ENCODE measurements around the gene HOXA9.
A peak's percentile ranks its signal among the peaks of the same experiment; 100 is the strongest.

HOXA9 gene

GRCh38 chr7:27130540-27131389, 34.6 kb downstream of the HOXA9 start, which contains the start of gene HOXA4:
Gene HOXA4, minus strand, starts transcription at chr7:27130757. Its CDS starts 24 bp downstream, at chr7:27130733.
- peak; percentile 91 for FAIRE-seq
- DNase-seq (ENCODE audit: insufficient read length, low spot score) = no peak

DNA sequence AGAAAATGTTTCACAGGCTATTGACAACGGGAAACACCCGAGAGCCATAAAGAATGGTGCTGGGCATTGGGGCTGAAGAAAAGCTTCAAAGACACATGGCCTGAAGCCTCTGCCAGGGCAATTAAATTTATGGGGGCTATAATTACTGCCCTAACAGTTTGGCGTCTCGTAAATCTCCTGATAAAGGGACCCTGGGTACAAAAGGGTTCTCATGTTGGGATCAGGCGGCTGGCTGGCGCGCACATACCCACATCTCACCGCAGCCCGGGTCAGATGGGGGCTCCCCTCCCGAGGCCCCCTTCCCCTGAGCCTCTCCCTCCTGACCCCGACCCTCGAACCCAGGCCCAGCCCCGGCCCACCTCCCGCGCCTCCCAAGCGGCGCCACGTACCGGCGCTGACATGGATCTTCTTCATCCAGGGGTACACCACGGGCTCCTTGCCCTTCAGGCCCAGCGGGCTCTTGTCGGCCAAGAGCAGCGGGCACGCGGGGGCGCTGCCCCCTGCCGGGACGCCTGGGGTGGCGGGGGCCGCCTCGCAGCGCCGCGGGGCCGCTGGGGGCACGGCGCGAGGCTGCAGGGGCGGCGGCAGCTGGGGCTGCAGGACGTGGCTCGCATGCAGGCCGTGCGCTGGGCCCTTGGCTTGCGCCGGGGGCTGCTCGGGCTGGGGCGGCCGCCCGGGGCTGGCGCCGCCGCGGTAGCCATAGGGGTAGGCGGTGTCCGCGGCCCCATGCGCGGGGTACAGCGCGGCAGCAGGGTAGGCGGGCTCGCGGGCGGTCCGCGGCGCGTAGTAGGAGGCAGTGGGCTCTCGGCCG, 35.4 kb downstream of the HOXA9 start:
- no peak for FAIRE-seq
- no peak for DNase-seq (ENCODE audit: insufficient read length, low spot score)

GRCh38 chr7:27128776-27129728, 36.3 kb downstream of the HOXA9 start:
- FAIRE-seq (peak; percentile 80), DNase-seq (ENCODE audit: insufficient read length, low spot score) (no peak)

DNA sequence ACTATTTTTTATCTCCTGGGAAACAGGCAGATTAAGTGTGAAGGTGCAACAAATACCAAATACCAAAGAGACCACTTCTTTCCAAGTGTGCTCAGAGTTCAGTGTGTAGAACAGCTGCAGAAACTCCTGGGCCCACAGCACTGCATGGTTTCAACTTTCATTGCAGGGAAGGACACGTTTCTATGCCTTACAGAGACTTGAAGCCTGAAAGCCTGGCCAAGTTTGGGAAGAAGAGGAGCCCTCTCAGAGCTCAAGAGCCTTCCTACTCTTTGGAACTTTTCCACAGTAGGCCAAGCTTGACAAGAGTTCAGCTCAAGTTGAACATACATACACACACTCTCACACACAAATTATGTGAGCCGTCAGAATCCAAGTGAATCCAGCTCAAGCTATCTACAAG, 37.3 kb downstream of the HOXA9 start:
- FAIRE-seq (no peak), DNase-seq (ENCODE audit: insufficient read length, low spot score) (no peak)

GRCh38 chr7:27126596-27127327, 38.6 kb downstream of the HOXA9 start:
- no peak for FAIRE-seq

DNA sequence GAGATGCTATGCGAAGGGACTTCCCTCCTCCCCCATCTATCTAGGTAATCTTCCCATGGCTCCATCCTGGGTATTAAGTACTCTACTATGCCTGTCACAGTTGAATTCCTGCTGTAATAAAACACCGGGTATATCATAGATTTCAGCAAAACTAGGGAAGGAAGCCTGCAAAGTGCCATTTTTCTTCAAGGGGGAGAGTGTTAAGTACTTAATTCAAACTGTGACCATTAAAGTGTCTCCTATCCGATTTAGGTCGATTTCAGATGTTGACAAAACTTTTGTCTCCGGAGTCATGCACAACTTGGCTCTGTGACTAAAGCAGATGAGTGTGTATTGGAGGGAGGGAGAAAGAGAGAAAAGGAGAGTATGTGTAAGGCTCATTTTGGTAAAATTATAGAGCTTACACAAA, 39.3 kb downstream of the HOXA9 start:
- FAIRE-seq (no peak), DNase-seq (ENCODE audit: insufficient read length, low spot score) (no peak)

More at GRCh38 chr7:27126596-27127327, 38.6 kb downstream of the HOXA9 start:
- no peak for DNase-seq (ENCODE audit: insufficient read length, low spot score)

GRCh38 chr7:27124902-27125689, 40.2 kb downstream of the HOXA9 start:
- DNase-seq (ENCODE audit: insufficient read length, low spot score) (no peak), FAIRE-seq (peak; percentile 49)

GRCh38 chr7:27124096-27124901, 41.0 kb downstream of the HOXA9 start:
- peak; percentile 76 for FAIRE-seq

GRCh38 chr7:27123477-27124053, 41.8 kb downstream of the HOXA9 start:
- FAIRE-seq = no peak
- DNase-seq (ENCODE audit: insufficient read length, low spot score) = no peak

More at GRCh38 chr7:27124096-27124901, 41.0 kb downstream of the HOXA9 start:
- DNase-seq (ENCODE audit: insufficient read length, low spot score) = no peak

GRCh38 chr7:27123007-27123476, 42.3 kb downstream of the HOXA9 start:
- DNase-seq (ENCODE audit: insufficient read length, low spot score) (no peak), FAIRE-seq (no peak)

GRCh38 chr7:27122077-27122910, 43.0 kb downstream of the HOXA9 start:
- DNase-seq (ENCODE audit: insufficient read length, low spot score) (no peak), FAIRE-seq (no peak)

DNA sequence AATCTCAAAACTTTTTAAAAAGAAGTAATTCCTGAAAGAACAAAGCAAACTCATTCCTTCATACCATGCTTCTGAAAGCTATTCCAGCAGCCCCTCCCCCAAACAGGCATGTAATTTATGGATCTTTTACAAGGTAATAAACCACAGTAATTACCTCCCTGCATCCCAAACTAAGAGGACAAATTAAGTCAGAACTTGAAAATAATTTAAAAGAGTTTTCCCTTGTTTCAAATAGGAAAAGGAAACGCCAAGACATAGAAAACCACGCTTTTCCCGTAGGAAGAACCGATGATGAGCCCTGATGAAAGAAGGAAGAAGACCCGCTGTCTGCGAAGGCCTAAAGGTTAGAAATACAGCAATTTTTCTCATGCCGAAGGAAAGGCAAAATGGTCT, 43.7 kb downstream of the HOXA9 start:
- FAIRE-seq = no peak
- DNase-seq (ENCODE audit: insufficient read length, low spot score) = no peak

- no peak for FAIRE-seq
- DNase-seq (ENCODE audit: insufficient read length, low spot score) = no peak
Observed at GRCh38 chr7:27119412-27119911, 45.9 kb downstream of the HOXA9 start.

GRCh38 chr7:27118580-27118979, 46.8 kb downstream of the HOXA9 start:
- DNase-seq (ENCODE audit: insufficient read length, low spot score) (no peak), FAIRE-seq (no peak)

DNA sequence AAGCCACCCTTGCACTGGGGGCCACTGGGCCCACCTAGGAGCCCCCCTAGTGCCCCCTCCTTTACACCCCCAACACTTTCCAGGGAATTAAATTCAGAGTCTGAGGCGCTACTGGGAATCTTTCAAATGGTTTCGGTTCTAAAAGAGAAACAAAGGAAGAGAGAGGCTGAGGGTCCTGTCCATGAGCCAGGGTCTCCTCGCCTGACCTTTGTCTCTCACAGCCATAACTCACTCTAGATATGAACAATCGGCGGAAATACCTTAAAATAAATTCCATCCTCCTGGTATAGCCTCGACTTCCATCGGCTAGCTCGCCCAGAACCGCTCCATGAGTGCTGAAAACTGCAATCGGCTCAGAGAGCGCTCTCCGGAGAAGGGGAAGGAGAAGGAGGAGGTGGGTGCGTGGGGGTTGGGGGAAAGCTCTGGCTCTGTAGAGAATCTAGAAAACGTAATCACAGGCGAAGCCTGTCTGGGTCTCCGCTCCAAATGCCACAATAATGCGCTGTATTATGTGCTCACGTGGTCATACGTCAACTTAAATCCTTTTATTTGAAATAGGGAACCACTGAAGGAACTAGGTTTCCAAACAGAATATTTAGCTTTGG, 47.3 kb downstream of the HOXA9 start:
- DNase-seq (ENCODE audit: insufficient read length, low spot score) (no peak), FAIRE-seq (no peak)

All from HTR-8/SVneo (cell line).